T-helper 1 cell treated with Interleukin-12 subunit alpha and Interleukin-12 subunit beta and Interleukin-4 antibody, amounts not matched to agents 30 ng/mL and 1 ng/mL, for 36 hours (primary cell): Measurements from ENCODE around the gene IP6K1. TPM values are rescaled to one million over a fixed set of nuclear protein-coding genes. Genes with fewer than 3 reads are reported as not detected.
"Not testable (repeated sequence)": the region's sequence is repeated elsewhere in the genome, so short reads cannot be mapped to it uniquely, and the experiment has no call there.

Source experiments
- intact Hi-C: fragments of 100-400 bp; cut with micrococcal nuclease; formaldehyde crosslinking; loops from one replicate; pipeline ENCODE4 v1.15.1; 2024
- total RNA-seq: library from RNA; stranded (reverse); gene quantifications from 2 replicates; pipeline ENCODE4 v1.2.3, GENCODE V29; 2022

Gene IP6K1
- total RNA-seq, 1 donor from 2014 or later, result 47.2 TPM

- intact Hi-C loops, result not testable (repeated sequence)
These were observed 91.8 kb downstream of the IP6K1 start for GRCh38 chr3:49694409-49695070.

- intact Hi-C loops, result not testable (repeated sequence)
These were observed 94.9 kb downstream of the IP6K1 start for GRCh38 chr3:49691481-49691880.

- intact Hi-C loops, result not testable (repeated sequence)
These were observed 95.5 kb downstream of the IP6K1 start for GRCh38 chr3:49690856-49691255.

- intact Hi-C loops, result loop anchor here (1.0 kb wide), 3 partner anchors 16 to 96 kb away; partner anchors contain the start of genes AMIGO3, APEH and IP6K1
These were observed 96.3 kb downstream of the IP6K1 start for GRCh38 chr3:49689908-49690624.

GRCh38 chr3:49689046-49689907 is 97.1 kb downstream of the IP6K1 start, which contains the start of the genes MST1 and RNF123:
TSS of gene MST1 (minus strand) at chr3:49689474. CDS start at chr3:49688691, 783 bp downstream.
TSS of gene RNF123 (plus strand) at chr3:49689557. CDS start at chr3:49691166, 1,609 bp downstream.
- intact Hi-C loops, result loop anchor here (1.0 kb wide), 3 partner anchors 15 to 97 kb away; partner anchors contain the start of genes AMIGO3, APEH and IP6K1

- intact Hi-C loops, result loop anchor here (1.0 kb wide), 3 partner anchors 14 to 98 kb away; partner anchors contain the start of genes AMIGO3, APEH and IP6K1
These were observed 97.8 kb downstream of the IP6K1 start for GRCh38 chr3:49688338-49689045.

- intact Hi-C loops, result not testable (repeated sequence)
These were observed 98.9 kb downstream of the IP6K1 start for GRCh38 chr3:49687424-49687795.

GRCh38 chr3:49686769-49687423 is 99.4 kb downstream of the IP6K1 start:
- intact Hi-C loops, result not testable (repeated sequence)

- intact Hi-C loops, result not testable (repeated sequence)
These were observed 100.0 kb downstream of the IP6K1 start for GRCh38 chr3:49686346-49686745.

- intact Hi-C loops, result not testable (repeated sequence)
These were observed 100.5 kb downstream of the IP6K1 start for GRCh38 chr3:49685846-49686245.

- intact Hi-C loops, result not testable (repeated sequence)
These were observed 101.2 kb downstream of the IP6K1 start for GRCh38 chr3:49685103-49685502.

- intact Hi-C loops, result not testable (repeated sequence)
These were observed 101.9 kb downstream of the IP6K1 start for GRCh38 chr3:49684453-49684852.

- intact Hi-C loops, result no loop called here
These were observed 103.2 kb downstream of the IP6K1 start for GRCh38 chr3:49683162-49683561.

- intact Hi-C loops, result no loop called here
These were observed 104.8 kb downstream of the IP6K1 start for GRCh38 chr3:49681543-49681942.

- intact Hi-C loops, result no loop called here
These were observed 105.2 kb downstream of the IP6K1 start for GRCh38 chr3:49681232-49681522.

- intact Hi-C loops, result no loop called here
These were observed 105.7 kb downstream of the IP6K1 start for GRCh38 chr3:49680493-49681231.

GRCh38 chr3:49675912-49676311 is 110.4 kb downstream of the IP6K1 start:
- intact Hi-C loops, result loop anchor here (10.0 kb wide), 1 partner anchor 581 kb away; the partner anchor contains the start of gene QRICH1

- intact Hi-C loops, result loop anchor here (1.0 to 10.0 kb wide), 16 partner anchors 15 to 957 kb away; partner anchors contain the start of genes AMIGO3, BSN, DAG1 and GPX1
These were observed 111.8 kb downstream of the IP6K1 start for GRCh38 chr3:49674497-49674983.
